Measurements from ENCODE around the gene BAAT. TPM values are rescaled to one million over a fixed set of nuclear protein-coding genes. Genes with fewer than 3 reads are reported as not detected.

The BAAT gene
- total RNA-seq, 1 donor from 2014 or later = 0.07 TPM

DNA sequence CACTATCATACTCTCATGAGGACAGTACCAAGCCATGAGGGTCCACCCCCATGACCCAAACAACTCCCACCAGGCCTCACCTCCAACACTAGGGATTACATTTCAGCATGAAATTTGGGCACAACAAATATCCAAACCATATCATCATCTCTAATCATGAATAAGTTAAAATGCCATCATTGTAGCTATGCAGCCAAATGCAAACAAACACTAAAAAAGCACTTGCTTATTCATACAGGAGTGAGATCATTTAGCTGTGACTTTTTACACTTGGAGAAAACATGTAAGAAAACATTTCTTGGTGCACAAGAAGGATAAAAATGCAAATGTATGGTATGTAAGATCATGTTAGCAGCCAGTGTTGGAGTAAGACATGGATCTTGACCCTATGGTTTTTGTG, 24.2 kb downstream of the BAAT start:
- Mint-ChIP-seq H3K27me3 (ENCODE audit: low read depth) (no peaks in the 10 kb centered on the region), H3K4me3 (no peak overlapping the region), H3K36me3 (peaks cover 1% of the 10 kb centered on the region), H3K27ac (no peak overlapping the region), H3K9me3 (peaks cover 4% of the 10 kb centered on the region), H3K4me1 (no peaks in the 10 kb centered on the region)
- DNase-seq (ENCODE audit: low spot score in 2 of 2, unreplicated experiment in 2 of 2) = no peak
- TF ChIP-seq, protein P1, sequence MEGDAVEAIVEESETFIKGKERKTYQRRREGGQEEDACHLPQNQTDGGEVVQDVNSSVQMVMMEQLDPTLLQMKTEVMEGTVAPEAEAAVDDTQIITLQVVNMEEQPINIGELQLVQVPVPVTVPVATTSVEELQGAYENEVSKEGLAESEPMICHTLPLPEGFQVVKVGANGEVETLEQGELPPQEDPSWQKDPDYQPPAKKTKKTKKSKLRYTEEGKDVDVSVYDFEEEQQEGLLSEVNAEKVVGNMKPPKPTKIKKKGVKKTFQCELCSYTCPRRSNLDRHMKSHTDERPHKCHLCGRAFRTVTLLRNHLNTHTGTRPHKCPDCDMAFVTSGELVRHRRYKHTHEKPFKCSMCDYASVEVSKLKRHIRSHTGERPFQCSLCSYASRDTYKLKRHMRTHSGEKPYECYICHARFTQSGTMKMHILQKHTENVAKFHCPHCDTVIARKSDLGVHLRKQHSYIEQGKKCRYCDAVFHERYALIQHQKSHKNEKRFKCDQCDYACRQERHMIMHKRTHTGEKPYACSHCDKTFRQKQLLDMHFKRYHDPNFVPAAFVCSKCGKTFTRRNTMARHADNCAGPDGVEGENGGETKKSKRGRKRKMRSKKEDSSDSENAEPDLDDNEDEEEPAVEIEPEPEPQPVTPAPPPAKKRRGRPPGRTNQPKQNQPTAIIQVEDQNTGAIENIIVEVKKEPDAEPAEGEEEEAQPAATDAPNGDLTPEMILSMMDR (IDR thresholded peaks at IDR 0.05; ENCODE audit: unreplicated experiment) = no peak

DNA sequence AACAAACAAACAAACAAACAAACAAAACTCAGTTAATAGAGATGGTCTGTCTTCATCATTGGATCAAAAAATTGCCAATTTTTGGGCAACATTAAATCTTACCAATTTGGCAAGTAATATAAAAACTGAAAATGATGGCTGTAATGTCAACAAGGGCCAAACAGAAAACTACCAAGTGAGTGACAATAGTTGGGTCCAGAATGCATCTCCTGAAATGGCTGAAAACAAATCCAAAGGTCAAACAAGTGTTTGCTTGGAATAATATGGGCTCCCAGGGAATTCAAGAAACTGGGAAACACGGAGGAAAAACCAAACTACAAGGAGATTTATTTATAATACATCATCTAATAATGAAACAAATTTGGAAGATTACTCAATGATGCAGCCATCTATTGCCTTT, 25.1 kb downstream of the BAAT start:
- H3K4me3 Mint-ChIP-seq = no peak overlapping the region

DNA sequence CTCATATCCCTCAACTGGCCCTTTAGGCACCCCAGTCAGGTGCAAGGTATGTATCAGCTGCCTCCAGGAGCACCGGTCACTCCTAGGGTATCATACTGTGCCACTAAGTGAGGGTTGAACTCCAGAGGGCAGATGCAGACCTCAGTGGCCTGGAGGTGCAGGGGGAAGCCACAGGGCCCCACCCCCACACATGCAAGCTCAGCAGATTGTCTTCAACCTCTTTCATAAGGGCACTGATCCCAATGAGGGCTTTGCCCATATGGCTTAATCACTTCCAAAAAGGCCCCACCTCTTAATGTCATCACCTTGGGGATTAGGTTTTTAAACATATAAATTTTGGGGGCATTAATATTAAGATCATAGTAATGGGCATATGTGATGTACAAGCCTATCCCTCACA, 28.2 kb downstream of the BAAT start:
- Mint-ChIP-seq H3K27me3 (ENCODE audit: low read depth) (peaks cover 6% of the 10 kb centered on the region), H3K27ac (no peak overlapping the region), H3K36me3 (peaks cover 1% of the 10 kb centered on the region), H3K4me3 (no peak overlapping the region), H3K9me3 (peaks cover 4% of the 10 kb centered on the region), H3K4me1 (no peaks in the 10 kb centered on the region)
- no peak for DNase-seq (ENCODE audit: low spot score in 2 of 2, unreplicated experiment in 2 of 2)
- TF ChIP-seq, protein P1 (IDR thresholded peaks at IDR 0.05; ENCODE audit: unreplicated experiment) = no peak

More for the DNA sequence above, 25.1 kb downstream of the BAAT start:
- Mint-ChIP-seq H3K4me1 (no peaks in the 10 kb centered on the region), H3K27ac (no peak overlapping the region), H3K36me3 (peaks cover 1% of the 10 kb centered on the region), H3K9me3 (peaks cover 4% of the 10 kb centered on the region), H3K27me3 (ENCODE audit: low read depth) (no peaks in the 10 kb centered on the region)
- DNase-seq (ENCODE audit: low spot score in 2 of 2, unreplicated experiment in 2 of 2) = no peak
- TF ChIP-seq, protein P1 (IDR thresholded peaks at IDR 0.05; ENCODE audit: unreplicated experiment) = no peak

DNA sequence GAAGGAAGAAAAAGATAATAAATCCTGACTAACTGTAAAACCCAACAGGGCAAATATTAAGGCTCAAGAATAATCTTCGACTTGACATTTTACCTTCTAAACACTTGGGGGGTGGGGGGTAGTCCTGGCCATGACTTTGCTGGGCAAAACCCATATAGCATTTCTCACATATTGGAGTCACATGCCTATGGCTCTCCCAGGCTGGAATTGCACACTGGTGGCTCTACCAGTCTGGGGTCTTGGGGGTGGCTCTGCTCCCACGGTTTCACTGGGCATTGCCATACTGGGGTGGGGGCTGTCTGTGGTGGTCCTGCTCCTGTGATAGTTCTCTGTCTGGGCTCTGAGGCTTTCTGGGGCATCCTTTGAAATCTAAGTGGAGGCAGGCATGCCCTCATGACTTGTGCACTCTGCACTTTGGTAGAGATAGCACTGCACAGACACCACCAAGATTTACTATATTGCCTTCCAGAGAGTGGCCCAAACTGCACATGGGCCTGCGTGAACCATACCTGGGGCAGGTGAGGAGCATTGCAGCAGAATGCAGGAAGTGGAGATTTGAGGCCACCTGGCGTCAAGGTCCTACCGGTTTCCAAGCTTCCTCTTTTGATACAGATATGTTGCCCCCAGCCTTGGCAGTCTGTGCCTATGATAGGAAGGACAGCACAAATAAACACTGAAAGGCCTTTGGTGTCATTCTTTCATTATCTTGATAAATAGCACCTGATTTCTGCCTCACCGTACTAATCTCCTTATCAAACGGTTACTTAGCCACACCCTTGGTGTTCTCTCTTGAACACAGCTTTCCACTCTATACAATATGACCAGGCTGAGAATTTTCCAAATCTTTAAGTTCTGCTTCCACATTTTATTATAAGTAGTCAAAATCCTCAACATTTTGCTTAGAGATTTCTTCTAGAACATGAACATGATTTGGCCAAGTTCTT, 29.8 kb downstream of the BAAT start:
- TF ChIP-seq, protein P1 (IDR thresholded peaks at IDR 0.05; ENCODE audit: unreplicated experiment) = no peak
- peaks cover 1% of the 10 kb centered on the region for H3K36me3 Mint-ChIP-seq
- H3K27ac Mint-ChIP-seq = no peak overlapping the region
- no peaks in the 10 kb centered on the region for H3K4me1 Mint-ChIP-seq
- H3K9me3 Mint-ChIP-seq = peaks cover 4% of the 10 kb centered on the region
- H3K4me3 Mint-ChIP-seq = no peak overlapping the region
- DNase-seq (ENCODE audit: low spot score in 2 of 2, unreplicated experiment in 2 of 2) = no peak
- H3K27me3 Mint-ChIP-seq (ENCODE audit: low read depth) = peaks cover 6% of the 10 kb centered on the region

DNA sequence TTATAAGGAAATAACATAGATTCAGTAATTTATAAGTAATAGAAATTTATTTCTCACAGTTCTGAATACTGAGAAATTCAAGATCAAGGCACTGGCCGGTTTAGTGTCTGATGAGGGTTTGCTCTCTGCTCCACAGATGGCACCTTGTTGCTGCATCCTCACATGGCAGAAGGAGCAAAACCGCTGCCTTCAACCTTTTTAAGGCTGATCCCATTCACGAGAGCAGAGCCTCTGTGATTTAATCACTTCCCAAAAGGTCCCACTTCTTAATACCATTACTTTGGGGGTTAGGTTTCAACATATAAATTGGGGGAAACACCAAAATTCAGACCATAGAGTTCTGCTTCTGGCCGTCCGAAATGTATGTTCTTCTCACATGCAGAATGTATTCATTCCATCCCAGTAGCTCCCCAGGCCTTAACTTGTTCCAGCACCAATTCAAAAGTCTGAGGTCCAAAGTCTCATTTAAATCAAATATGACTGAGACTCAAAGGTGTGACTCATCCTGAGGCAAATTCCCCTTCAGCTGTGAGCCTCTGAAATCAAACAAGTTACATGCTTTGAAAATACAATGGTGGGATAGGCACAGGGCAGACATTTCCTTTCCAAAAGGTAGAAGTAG, 30.6 kb downstream of the BAAT start:
- peaks cover 1% of the 10 kb centered on the region for H3K36me3 Mint-ChIP-seq
- H3K4me1 Mint-ChIP-seq = no peaks in the 10 kb centered on the region

More for the DNA sequence above, 30.6 kb downstream of the BAAT start:
- Mint-ChIP-seq H3K4me3 (no peak overlapping the region), H3K27me3 (ENCODE audit: low read depth) (peaks cover 6% of the 10 kb centered on the region), H3K27ac (no peak overlapping the region), H3K9me3 (peaks cover 4% of the 10 kb centered on the region)
- TF ChIP-seq, protein P1 (IDR thresholded peaks at IDR 0.05; ENCODE audit: unreplicated experiment) = no peak
- DNase-seq (ENCODE audit: low spot score in 2 of 2, unreplicated experiment in 2 of 2) = no peak
